ENCODE results near the gene MED12. TPM values are rescaled to one million over a fixed set of nuclear protein-coding genes. Genes with fewer than 3 reads are reported as not detected.

The MED12 gene
- polyA plus RNA-seq, 1 donor: 44.2 TPM

Other genes with a start within 250 kb of the MED12 start
- 0.06 TPM for gene TEX11, start 209.9 kb upstream of the MED12 start, polyA plus RNA-seq (ENCODE audit: insufficient read length)
- 0.99 TPM for gene SLC7A3, start 187.5 kb upstream of the MED12 start, polyA plus RNA-seq (ENCODE audit: insufficient read length)
- gene SNX12, start 50.3 kb upstream of the MED12 start, polyA plus RNA-seq (ENCODE audit: insufficient read length): 48.6 TPM
- gene FOXO4, start 22.7 kb upstream of the MED12 start, polyA plus RNA-seq (ENCODE audit: insufficient read length): 41.0 TPM
- 0.54 TPM for gene CXorf65, start 11.9 kb upstream of the MED12 start, polyA plus RNA-seq (ENCODE audit: insufficient read length)
- 1.5 TPM for gene IL2RG, start 7.0 kb upstream of the MED12 start, polyA plus RNA-seq (ENCODE audit: insufficient read length)
- 2.9 TPM for gene NLGN3, start 26.2 kb downstream of the MED12 start, polyA plus RNA-seq (ENCODE audit: insufficient read length)
- not detected for gene GJB1, start 104.6 kb downstream of the MED12 start, polyA plus RNA-seq (ENCODE audit: insufficient read length)
- gene ZMYM3, start 135.5 kb downstream of the MED12 start, polyA plus RNA-seq (ENCODE audit: insufficient read length): 18.0 TPM
- gene NONO, start 165.0 kb downstream of the MED12 start, polyA plus RNA-seq (ENCODE audit: insufficient read length): 300 TPM
- gene ITGB1BP2, start 183.2 kb downstream of the MED12 start, polyA plus RNA-seq (ENCODE audit: insufficient read length): 142 TPM
- 25.0 TPM for gene TAF1, start 247.8 kb downstream of the MED12 start, polyA plus RNA-seq (ENCODE audit: insufficient read length)